Dermis microvascular lymphatic vessel endothelial cell (primary cell): ENCODE measurements around the gene IRX2. TPM values are rescaled to one million over a fixed set of nuclear protein-coding genes. Genes with fewer than 3 reads are reported as not detected.

Experiments
- DNase-seq, 2 donors: peaks; one replicate each; pipeline versions ENCODE4 v3.0.0 to v3.0.0-alpha.2; 2010; ENCODE audit warnings: low read depth in 2 of 2
- total RNA-seq: library from RNA; depleted of rRNA; stranded (reverse); fragments of >200 nt; gene quantifications from 2 replicates; pipeline ENCODE4 v1.2.1, GENCODE V29; 2014

Gene IRX2
- under 0.01 and 1.5 TPM in 2 replicates for total RNA-seq

DNA sequence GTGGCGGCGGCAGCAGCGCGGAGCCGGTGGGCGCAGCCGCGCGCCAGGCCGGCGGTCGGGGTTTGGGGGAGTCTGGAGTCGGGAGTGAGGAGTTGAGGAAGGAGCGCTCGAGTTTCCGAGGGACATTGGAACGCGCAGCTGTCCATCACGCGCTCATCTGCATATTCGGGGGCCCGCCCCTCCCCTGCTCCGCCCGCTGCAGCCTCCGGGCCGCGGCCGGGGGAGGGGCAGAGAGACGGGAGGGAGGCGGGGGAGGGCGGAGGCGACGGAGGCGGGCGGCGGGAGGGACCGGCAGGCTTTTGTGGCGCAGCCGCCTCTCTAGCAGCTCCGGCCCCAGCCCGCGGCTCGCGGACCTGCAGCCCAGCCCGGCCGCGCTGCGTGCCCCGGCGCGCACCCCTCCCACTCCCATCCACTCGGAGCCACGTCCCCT is at the start of gene IRX2:
TSS of gene IRX2 (minus strand) at position 86 of the 430 bp plus-strand sequence. CDS start 264 bp downstream, outside the sequence.
- peak; percentile 20 to 64 for DNase-seq

DNA sequence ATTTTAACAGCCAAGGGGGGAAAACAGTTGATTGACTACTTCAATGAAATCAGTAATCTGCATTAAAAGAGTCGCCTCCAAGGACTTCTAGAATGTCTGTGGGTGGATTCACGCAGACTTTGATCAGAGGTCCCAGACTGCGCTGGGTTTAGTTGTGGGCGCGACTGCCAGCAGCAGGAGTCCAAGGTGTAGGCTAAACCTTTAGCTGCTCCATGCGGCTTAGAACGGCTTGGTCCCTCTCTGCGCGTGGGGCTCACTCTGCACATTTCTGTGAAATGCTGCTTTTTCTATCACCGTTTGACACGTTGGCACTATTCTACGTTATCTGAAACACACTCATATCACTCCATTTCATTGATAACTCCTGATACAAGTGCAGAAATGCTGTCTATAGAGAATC is 48.6 kb upstream of the IRX2 start:
- DNase-seq: no peak

DNA sequence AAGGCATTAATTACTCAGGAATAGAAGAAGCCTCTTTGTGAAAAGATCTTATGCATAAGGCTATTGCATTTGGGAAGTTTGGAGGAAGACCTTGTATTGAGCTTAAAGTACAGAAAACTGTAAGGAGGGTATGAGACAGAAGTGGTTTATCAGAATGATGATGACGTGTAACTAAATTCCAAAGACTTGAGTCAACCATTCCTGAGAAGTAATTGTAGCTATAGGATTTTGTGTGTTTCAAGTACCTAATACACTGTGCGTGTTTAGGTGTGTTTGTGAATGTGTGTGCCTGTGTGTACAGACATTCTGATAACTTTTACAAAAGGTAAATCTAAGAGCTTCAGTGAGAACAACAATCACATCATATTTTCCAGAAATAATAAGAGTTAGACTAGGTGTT is 46.5 kb upstream of the IRX2 start:
- DNase-seq: no peak

DNA sequence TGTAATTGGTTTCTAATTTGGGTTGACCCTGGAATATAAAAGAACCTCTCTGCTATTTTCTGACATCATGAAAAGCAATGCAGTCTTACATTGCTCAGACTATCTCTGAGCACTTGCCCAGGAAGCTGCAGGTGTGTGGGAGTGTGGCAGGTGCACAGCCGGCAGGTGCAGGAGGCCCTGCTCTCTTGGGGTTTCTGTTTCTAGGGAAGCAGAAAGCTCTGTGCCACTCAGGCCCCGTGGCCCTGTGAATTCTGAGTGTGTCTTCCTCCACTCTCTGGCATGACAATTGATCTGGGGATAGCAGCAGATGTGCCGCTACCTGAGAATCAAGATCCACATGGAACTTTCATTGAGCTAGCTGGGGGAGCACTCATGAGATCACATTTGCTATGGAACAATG is 45.7 kb upstream of the IRX2 start:
- DNase-seq: no peak

DNA sequence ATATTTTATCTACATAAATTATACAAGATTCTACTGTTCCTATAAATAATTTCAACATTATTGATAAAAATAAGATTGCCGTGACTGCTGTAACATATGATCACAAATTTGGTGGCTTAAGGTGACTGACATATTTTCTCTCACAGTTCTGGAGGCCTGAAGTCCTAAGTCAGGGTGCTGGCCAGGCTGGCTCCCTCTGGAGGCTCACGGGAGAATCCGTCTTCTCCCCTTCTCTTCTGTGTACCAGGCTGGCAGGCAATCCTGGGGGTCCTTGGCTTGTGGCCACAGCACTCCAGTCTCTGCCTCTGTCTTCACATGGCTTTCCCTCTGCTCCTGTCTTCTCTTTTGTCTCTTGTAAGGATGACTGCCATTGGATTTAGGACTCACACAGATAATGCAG is 31.7 kb upstream of the IRX2 start:
- DNase-seq: no peak

DNA sequence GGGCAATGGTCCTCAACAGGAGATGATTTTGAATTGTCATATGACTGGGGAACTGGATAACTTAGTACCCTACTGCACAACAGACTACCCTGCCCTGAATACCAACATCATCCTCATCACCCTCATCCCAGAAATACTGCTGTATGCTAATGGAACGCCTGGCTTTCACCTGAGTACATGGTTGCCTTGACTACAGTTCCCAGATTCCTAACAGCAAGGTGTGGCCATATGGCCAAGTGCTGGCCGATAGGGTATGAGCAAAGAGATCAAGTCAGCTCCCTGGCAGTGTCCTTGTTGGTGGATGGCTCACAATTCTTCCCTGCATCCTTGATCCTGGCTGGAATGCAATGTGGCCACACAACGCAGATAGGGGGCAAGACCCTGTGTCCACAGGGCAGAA is 31.2 kb upstream of the IRX2 start:
- no peak for DNase-seq

DNA sequence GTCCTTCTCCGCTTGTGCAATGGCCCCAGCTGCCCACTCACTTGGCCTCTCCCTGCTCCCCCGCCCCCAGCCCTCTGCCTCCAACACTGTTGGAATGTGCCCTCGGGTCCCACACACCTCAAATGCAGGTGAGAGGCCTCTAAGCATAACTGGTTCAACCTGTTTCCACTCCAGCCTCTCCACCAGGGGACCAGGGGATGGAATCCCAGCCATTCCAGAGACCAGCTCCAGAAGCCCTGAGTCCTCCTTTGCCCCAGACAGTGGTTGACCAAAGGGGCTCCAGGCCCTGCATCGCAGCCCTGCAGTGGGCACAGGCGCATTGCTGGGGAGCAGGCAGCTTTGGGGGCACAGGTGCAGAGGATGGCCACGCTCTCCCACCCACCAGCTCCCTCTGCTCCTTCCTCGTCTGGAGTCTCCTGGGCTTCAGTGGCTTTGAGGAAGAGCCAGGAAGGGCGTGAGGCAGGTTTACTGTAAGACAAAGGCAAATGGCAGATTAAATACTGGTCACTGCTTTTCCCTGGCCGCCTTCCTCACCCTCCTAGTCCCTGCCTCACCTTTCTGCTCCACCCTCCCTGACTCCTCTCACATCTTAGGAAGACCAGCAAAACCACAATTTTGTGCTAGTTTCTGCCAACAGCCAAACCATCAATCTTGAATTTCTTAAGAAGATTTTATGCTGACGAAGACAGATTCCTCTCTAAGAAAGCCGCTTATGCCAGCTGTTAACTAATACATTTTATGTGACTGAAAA is 29.1 kb upstream of the IRX2 start:
- no peak for DNase-seq

DNA sequence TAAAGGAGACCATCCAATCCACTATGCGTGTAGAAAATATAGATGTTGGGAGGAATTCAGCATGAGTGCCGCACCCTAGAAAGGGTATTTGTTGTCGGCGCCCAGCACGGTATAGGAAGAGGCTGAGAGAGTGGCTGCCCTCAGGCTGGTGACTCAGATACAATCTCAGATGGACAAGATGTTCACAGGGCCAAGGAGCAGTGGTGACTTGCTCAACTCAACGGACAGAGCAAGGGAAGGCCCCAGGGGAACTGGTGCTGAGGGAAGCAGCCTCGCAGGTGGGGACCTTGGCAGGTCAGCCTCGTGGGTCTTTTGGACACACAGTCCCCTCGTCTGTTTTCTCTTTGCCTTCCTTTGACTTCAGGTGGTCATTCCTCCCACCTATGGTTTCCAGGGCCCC is 28.0 kb upstream of the IRX2 start:
- no peak for DNase-seq

DNA sequence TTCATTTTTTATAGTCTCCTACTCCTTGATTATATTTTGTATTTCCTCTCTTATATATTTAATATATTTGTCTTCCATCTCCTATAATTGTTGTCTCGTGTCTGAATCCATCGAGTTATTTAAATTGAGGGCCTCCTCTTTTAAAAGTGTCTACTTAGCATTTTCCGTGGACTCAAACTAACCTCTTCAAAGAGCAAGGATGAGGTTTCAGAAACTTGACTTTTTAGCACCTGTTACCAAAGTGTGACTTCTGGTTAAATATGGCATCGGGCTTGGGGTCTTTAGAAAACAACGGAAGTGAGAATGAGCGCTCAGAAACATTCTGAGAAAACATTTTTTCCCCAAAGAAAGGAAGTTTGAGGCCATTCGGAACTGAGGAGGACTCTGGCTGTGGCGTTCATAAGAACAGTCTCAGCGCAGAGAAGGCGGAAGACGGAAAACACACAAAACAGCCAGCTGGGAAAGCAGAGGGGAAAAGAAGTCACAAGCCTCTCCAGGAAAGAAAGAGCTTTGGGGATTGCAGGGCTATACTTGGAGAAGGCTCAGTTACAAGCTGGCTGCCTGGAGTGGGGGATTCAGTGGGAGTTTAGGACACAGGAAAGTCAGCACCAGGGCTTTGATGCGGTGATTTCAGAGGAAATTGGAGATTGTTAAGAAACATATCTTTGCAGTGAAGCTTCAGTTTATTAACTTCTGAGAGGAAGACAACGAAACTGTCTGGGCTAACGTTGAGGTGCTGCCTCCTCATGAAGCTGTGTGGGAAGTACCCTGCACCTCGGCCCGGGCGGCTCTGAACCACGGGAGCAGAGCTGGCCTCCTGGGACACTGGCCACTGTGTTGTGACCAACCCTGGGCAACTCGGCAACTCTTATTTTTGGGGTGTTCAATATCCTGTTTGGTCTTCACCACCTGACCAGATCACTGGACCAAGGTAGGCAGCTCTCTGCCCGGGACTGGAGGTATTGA is 25.1 kb upstream of the IRX2 start:
- DNase-seq: no peak

DNA sequence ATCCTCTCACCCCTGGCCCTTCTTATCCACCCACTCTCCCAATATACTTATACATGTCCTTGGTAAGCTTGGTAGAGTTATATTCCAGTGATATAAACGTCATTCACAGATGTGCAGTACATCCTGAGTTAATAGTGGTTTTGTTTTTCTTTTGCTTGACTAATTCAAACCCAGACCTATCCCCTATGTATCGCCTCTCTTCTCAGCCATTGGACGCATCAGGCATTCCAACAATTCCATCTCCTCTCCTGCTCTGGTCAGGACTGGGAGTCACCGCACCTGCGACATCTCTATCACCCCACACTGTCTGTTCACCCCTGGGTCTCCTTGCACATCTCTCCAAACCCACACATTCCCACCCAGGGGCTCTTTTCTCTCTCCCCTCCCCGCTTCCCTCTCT is 21.9 kb upstream of the IRX2 start:
- no peak for DNase-seq

DNA sequence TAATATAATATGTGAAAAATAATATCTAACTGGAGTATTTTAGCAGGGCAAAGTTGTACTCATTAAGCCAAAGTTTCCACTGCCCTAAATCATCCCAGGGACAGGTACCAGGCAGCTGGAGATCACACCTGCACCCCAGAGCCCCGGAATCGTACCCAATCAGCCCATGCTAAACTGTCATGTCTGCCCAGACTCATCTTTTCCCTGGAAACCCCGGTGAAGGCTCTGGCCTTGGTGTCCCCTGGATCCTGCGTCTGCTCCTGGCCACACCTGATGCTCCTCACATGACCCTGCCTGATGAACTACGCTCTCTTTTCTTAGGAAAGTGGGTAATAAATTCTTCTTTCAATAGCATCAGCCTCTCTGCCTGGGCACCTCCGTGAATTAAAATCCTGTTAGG is 15.6 kb upstream of the IRX2 start:
- no peak for DNase-seq

DNA sequence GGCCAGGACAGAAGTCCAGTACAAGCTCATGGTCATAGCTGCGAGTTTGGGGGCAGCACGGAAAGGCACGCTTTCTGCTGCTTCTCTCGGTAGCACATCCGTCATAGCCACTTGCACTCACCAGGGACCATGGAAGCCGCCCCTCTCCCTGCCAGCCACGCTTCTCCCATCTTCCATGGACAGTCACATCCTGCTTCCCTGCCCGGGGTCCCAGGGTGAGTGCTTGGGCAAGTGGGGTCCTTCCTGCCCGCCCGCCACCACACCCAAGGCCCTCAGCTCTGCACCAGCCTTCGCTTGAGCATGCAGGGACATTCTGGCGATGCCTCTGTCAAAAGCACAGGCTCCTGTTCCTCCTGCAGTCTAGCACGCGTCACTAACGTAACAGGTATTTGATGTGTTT is 13.1 kb upstream of the IRX2 start:
- DNase-seq: no peak

DNA sequence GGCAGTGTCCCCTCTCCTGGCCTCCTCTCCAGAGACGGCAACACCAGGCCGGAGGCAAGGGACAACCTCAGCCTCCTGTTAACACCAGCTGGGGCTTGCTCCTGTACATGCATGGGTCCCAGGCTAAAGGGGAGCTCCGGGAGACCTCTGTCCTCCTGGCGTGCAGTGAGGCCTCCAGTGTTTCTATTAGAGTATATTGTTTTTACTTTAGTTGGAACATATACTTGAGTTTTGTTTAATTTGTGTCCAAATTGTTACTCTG is 12.0 kb upstream of the IRX2 start:
- DNase-seq: no peak

DNA sequence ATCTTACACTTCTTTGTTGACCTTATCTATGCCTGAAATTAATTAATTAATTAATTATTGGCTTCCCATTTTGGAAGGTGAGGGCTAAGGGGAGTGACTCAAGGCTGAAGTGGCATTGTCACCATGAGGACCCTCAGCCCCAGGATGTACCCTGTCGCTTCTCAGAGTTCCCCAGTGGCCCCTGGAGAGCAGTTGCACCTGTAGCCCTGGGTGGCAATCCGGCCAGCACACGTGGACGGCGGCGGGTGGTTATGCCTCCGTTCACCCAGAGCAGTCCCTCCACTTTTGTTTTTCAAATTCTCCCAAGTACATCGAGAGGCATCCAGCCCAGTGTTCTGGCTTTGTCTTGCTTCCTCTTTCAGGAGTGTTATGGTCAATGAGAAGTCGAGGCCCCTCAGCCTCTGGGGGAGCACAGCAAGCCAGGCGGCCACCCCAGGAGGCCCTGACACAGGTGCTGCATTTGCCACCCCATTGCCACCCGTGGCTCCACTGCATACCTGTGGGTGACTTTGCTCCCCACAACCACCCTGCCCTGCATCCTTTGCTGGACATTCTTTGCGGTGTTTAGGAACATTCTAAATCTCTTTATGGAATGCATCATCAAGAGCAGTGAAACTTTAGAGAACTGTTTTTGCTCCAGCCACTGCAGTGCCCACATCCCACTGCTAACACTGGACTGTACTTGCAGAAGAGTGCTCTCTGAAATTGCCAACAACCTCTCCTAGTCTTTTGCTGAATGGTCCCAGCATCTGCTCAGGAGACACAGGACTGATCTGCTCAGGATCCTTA is 11.5 kb upstream of the IRX2 start:
- DNase-seq: no peak

DNA sequence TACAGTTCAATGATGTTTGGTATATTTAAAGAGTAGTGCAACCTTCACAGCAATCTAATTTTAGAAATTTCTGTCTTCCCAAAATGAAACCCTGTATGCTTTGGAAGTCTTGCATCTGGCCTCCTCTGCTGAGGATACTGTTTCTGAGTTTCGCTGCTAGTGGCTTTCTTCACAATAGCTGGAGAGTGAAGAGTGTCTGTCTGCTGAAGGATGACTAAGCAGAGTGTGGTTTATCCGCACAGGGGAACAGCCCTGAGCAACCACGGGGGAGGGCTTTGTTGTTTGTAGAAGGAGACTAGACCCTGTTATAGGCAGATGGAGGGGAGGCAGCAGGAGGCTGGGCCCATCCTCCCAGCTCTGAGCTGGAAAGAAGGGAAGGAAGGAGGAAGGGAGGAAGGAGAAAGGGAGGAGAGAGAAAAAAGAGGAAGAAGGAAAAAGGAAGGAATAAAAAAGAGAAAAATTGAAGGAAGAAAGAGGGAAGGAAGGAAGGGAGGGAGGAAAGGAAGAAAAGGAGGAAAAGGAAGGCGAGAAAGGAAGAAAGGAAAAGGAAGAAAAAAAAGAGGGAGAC is 10.5 kb upstream of the IRX2 start:
- no peak for DNase-seq

DNA sequence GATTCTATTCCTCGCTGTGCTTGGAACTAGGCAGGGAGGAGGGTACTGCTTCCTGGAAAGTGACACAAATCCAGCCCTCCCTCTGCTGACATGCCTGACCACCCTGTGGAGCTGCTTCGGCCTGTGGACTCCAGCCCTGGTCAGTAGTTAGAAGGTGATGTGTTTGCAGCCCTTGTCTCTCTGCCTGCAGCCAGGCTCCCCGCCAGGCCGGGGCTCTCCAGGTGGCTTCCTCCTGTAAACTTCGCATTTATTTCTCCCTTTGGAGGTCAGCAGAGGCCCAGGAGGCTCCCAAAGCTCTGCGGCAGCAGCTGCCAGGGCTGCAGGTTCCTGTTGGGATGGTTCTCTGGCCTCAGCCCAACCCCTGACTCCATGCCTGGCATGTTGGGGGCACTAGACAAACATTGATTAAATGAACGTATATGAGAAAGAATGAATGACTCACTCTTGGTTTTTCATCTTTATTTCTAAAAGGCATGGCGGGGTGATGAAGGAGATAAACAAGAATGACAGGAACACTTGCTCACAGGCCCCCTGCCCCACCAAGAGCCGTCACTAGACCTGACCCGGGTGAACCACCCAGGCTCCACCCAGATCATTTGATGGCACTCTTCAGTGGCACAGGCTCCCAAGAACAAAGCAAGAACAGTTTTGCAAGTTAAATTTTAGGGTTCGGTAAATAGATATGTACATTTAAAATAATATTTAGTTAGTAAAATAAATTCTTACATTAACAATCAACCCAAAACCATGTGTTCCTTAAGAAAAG is 8.4 kb upstream of the IRX2 start:
- DNase-seq: no peak

DNA sequence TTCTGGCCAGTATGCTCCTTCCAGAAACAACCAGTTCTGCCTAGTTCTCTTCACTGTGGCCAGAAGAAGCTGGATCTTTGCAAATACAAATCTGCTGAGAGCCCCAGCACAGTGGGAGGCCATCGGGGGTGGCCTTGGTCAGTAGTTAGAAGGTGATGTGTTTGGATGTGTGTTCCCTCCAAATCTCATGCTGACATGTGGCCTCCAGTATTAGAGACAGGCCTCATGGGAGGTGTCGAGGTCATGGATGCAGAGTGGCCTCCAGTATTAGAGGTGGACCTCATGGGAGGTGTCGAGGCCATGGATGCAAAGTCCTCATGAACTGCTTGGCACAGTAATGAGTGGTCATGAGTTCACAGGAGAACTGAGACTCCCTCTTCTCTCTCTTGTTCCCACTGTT is 7.6 kb upstream of the IRX2 start:
- no peak for DNase-seq

DNA sequence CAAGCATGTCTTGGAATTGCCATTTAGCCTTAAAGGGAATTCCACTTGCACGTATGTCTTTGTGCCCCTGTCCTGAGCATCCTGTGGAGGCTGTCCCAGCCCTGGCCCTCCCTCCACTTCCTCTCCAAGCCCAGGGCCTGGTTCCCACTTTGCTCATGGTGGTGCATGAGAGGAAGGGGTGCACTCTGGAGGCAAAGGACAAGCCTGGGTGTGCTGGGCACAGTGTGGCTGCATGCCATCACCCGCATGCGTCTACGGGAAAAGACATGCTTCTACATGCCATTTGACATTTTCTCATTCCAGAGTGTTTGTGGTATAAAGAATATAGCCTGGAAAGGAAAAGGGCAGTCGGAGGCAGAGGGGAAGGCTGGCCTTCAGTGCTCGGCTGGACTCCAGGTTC is 7.2 kb upstream of the IRX2 start:
- DNase-seq: no peak

DNA sequence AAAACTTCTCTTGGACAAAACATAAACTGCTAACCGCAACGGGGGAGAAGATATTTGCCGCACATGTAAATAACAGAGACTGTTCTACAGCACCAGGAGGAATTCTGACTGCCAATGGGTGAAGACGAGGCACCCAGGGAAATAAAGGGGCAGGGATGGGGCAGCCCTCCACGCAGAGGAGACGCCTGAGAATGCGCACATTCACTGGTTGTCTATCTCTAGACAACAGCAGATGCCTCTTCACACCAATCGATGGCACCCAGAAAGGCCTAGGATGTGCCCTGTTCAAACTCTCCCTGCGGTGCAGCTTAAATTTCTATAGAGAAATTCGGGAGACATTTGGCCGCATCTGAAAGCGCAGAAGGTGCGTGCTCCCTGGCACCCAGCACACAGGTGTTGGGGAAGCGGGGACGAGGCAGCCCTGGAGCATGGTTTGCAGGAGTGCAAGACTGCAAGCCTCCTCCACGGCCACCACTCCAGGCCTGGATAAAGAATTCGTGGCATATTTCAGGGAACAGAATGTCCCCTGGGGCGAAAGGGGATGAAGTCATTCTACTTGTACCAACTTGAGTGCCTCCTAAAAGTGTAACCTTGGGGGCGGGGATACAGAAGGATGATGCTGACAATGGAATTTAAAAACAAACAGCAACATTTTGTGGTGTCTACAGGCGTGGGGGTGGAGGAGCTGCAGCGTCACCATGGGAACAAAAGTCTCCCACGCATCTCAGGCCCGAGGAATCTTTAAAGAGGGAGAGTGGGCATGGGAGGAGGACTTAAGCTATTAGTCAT is 6.3 kb upstream of the IRX2 start:
- DNase-seq: no peak
